Gastroesophageal sphincter (tissue), 4 donors: ENCODE results near the gene HPSE2. TPM values are rescaled to one million over a fixed set of nuclear protein-coding genes. Genes with fewer than 3 reads are reported as not detected.

ENCODE experiments used
- ATAC-seq: fragments of 150-250 bp; one replicate; pipeline ENCODE4 v1.9.1; 2016; ENCODE audit warnings: mild to moderate bottlenecking, moderate library complexity
- H3K27ac ChIP-seq, 4 donors: fragments of 200-600 bp; sonication (generic) in 3 of 4; 1 replicate in 3 of 4; 2 replicates in 1 of 4; pipeline ENCODE4 v1.5.1; 2016 to 2019
- H3K27me3 ChIP-seq: fragments of 200-600 bp; sonication (generic); one replicate; pipeline ENCODE4 v1.5.1; 2019
- H3K36me3 ChIP-seq, 2 donors: fragments of 200-600 bp; sonication (generic); one replicate each; pipeline ENCODE4 v1.5.1; 2019; ENCODE audit warnings: control low read depth in 1 of 2
- H3K4me1 ChIP-seq, 3 donors: fragments of 200-600 bp; sonication (generic); 1 replicate in 2 of 3; 2 replicates in 1 of 3; pipeline ENCODE4 v1.5.1; 2016 to 2019; ENCODE audit warnings: control low read depth in 2 of 3
- H3K4me3 ChIP-seq, 2 donors: fragments of 200-600 bp; sonication (generic); one replicate each; pipeline ENCODE4 v1.5.1; 2019; ENCODE audit warnings: mild to moderate bottlenecking in 1 of 2, moderate library complexity in 1 of 2
- H3K9me3 ChIP-seq, 3 donors: fragments of 200-600 bp; sonication (generic); one replicate each; pipeline ENCODE4 v1.5.1; 2017 to 2019; ENCODE audit warnings: control low read depth in 2 of 3
- CTCF ChIP-seq, 4 experiments: fragments of 200-600 bp in 2 of 4; fragments of 450-650 bp in 2 of 4; sonication (generic) in 1 of 4; IDR thresholded peaks; one replicate each; pipeline ENCODE4 v1.5.1; 2017 to 2019; ENCODE audit warnings: antibody characterized with exemption in 4 of 4, mild to moderate bottlenecking in 2 of 4, moderate library complexity in 2 of 4
- EP300 ChIP-seq: sonication (generic); formaldehyde crosslinking; IDR thresholded peaks from one replicate; pipeline ENCODE4 v1.6.1; 2017; ENCODE audit warnings: antibody characterized with exemption, mild to moderate bottlenecking
- POLR2A ChIP-seq, 2 donors: fragments of 450-650 bp; IDR thresholded peaks; one replicate each; pipeline ENCODE4 v1.6.1; 2017; ENCODE audit warnings: antibody characterized with exemption in 2 of 2, mild to moderate bottlenecking in 2 of 2, moderate library complexity in 1 of 2
- POLR2AphosphoS5 ChIP-seq: sonication (generic); formaldehyde crosslinking; IDR thresholded peaks from one replicate; pipeline ENCODE4 v1.6.1; 2017; ENCODE audit warnings: antibody characterized with exemption
- WGBS, 2 donors: methylation state at CpG; one replicate each; pipeline ENCODE4 v1.1.5; 2018; ENCODE audit warnings: low coverage in 1 of 2; 5-methylcytosine and 5-hydroxymethylcytosine counted together
- total RNA-seq, 4 donors: library from RNA; depleted of rRNA; stranded (reverse); fragments of >200 nt; gene quantifications; one replicate each; pipeline ENCODE4 v1.1.0, GENCODE V29; 2016

Gene HPSE2
- total RNA-seq, 4 donors from 2014 or later = 19.1 to 74.5 (median 58.8) TPM

- Histone ChIP-seq H3K27me3 (no peaks in the 10 kb centered on the region), H3K4me1 (peaks cover 0 to 28% (median 0%) of the 10 kb centered on the region in 3 donors), H3K36me3 (no peaks in the 10 kb centered on the region), H3K27ac (peak overlapping the region in 1 of 4 donors; percentile 9), H3K4me3 (no peak overlapping the region), H3K9me3 (no peaks in the 10 kb centered on the region)
- TF ChIP-seq CTCF (IDR thresholded peaks at IDR 0.05) (no peak), POLR2A (IDR thresholded peaks at IDR 0.05) (no peak), EP300 (no peak), POLR2AphosphoS5 (no peak)
- WGBS, 2 donors = 22 to 30% methylated on average over 2 of the region's 2 CpGs
- no peak for ATAC-seq
Observed at GRCh38 chr10:98832738-98833137, 402.9 kb downstream of the HPSE2 start.

- Histone ChIP-seq H3K4me1 (peaks cover 0 to 28% (median 0%) of the 10 kb centered on the region in 3 donors), H3K36me3 (no peaks in the 10 kb centered on the region), H3K27me3 (no peaks in the 10 kb centered on the region), H3K4me3 (no peak overlapping the region), H3K9me3 (no peaks in the 10 kb centered on the region), H3K27ac (peak overlapping the region in 1 of 4 donors; percentile 9)
- no peak for TF ChIP-seq CTCF (IDR thresholded peaks at IDR 0.05)
- no peak for TF ChIP-seq EP300
- no peak for TF ChIP-seq POLR2AphosphoS5
- TF ChIP-seq POLR2A (IDR thresholded peaks at IDR 0.05) = no peak
- no peak for ATAC-seq
- WGBS, 2 donors = 33 to 60% methylated on average over 3 of the region's 3 CpGs
Observed at GRCh38 chr10:98832196-98832595, 403.5 kb downstream of the HPSE2 start.

- WGBS, 2 donors = 100% methylated on average over 1 of the region's 1 CpG
Observed at GRCh38 chr10:98831391-98831790, 404.3 kb downstream of the HPSE2 start.

GRCh38 chr10:98825741-98826140 lies 409.9 kb downstream of the HPSE2 start:
- no peak overlapping the region for H3K4me3 ChIP-seq

More at GRCh38 chr10:98831391-98831790, 404.3 kb downstream of the HPSE2 start:
- TF ChIP-seq POLR2A (IDR thresholded peaks at IDR 0.05) (no peak), POLR2AphosphoS5 (no peak), CTCF (IDR thresholded peaks at IDR 0.05) (no peak), EP300 (no peak)
- peaks cover 0 to 28% (median 0%) of the 10 kb centered on the region in 3 donors for H3K4me1 ChIP-seq
- H3K36me3 ChIP-seq = no peaks in the 10 kb centered on the region
- ATAC-seq = no peak
- H3K9me3 ChIP-seq = no peaks in the 10 kb centered on the region
- no peak overlapping the region for H3K4me3 ChIP-seq
- no peaks in the 10 kb centered on the region for H3K27me3 ChIP-seq
- no peak overlapping the region for H3K27ac ChIP-seq

More at GRCh38 chr10:98825741-98826140, 409.9 kb downstream of the HPSE2 start:
- Histone ChIP-seq H3K36me3 (no peaks in the 10 kb centered on the region), H3K27me3 (no peaks in the 10 kb centered on the region), H3K27ac (no peak overlapping the region), H3K9me3 (no peaks in the 10 kb centered on the region), H3K4me1 (no peaks in the 10 kb centered on the region)
- TF ChIP-seq EP300 = no peak
- TF ChIP-seq CTCF (IDR thresholded peaks at IDR 0.05) = no peak
- TF ChIP-seq POLR2A (IDR thresholded peaks at IDR 0.05) = no peak
- no peak for TF ChIP-seq POLR2AphosphoS5
- ATAC-seq = no peak
